Stimulated activated CD8-positive, alpha-beta memory T cell treated with anti-CD3 and anti-CD28 coated beads, Interleukin-4, amount 100 ng/mL, for 4 hours (primary cell): Measurements from ENCODE around the gene RNU1-3.
"Not testable (repeated sequence)": the region's sequence is repeated elsewhere in the genome, so short reads cannot be mapped to it uniquely, and the experiment has no call there.

Source experiments
- DNase-seq, 2 donors: peaks; one replicate each; pipeline ENCODE4 v3.0.0-alpha.2; 2020; ENCODE audit warnings: low read depth in 2 of 2, low spot score in 1 of 2

Gene RNU1-3

DNA sequence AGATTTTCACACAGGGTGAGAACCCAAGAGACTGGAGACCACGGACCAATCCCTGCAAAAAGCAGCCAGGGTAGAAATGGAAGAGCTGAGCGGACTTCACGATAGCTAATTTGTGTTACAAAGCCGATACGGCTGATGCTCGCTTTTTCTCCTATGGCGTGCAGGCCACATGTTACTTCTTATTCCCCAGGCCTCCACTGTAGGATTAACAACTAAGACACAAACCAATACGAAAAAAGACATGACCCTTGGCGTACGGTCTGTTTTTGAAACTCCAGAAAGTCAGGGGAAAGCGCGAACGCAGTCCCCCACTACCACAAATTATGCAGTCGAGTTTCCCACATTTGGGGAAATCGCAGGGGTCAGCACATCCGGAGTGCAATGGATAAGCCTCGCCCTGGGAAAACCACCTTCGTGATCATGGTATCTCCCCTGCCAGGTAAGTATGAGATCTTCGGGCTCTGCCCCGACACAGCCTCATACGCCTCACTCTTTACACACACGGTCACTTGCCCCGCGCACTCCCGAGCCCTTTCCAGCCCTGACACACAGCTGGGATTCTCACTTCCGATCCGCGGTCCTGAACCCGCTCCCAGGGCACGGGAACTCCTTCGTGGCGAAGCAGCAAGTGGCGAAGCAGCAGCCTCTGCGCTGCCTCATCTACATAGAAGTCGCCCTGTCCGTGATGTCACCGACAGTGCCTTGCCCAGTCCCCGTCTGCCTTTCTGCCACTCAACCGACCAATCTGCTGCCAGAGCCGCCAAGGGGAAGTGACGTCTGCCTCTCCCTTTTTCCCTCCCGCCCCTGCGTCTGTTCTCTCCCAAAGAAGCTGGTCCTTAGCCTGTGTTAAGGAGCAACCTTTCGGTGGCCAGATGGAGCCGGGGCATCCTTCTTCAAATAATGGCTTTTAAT, at the start of gene RNU1-3:
Gene RNU1-3, minus strand, starts transcription at position 447 of the 912 bp plus-strand sequence.
- not testable (repeated sequence) for DNase-seq

DNA sequence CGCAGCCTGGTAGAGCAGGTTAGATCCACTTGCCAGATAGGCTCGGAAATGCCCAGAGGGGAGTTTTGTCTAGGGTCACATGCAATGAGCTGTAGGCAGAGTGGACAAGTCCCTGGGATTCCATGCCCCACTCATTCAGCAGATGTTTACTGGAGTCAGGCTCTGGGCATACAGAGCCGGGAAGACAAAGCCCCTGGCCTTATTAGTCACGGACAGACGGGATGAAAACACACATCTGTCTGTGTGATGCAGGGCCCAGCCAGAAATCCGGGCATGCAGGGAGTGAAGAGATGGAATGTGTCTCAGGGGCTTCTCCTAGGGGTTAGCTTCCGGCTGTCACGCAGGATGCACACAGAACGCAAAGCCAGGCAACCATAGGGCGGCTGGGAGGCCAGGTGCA, 46.7 kb upstream of the RNU1-3 start:
- DNase-seq, result not testable (repeated sequence)

DNA sequence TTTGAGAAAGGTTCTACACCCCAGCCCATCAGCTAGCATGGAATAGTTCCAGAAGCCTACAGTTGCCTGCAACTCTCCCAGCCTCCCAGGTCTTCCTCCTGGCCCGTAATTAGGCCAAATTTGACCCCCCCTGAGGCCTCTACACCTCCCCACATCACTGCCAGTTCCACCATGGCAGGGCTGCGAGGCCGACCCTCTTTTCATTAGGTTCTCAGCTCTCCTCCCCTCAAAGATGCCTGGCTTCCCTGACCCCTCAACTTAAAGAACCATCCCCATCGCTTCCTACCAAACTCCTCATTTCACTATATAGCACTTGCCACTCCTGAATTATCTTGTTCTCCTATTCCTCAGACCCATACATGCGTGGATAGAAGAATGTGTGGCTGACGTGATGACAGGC, 46.2 kb upstream of the RNU1-3 start:
- DNase-seq, result not testable (repeated sequence)

DNA sequence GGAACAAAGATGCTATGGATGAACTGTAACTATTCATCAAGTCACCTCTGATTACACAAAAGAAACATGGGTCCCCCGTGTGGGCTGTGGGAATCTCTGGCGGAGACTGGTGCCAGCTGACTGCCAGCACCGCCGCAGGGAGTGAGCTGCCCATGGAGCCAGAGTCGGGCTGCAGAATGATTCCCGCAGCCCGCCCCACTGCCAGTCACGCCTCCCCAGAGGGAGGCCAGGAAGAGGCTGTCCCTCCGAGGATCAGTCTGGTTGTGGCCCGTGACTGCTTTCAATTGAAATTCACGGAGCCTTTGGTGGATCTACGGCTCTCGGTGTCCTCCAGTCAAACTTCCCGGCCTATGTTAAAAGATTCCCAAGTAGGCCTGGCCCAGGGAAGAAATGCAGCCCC, 45.8 kb upstream of the RNU1-3 start:
- DNase-seq, result not testable (repeated sequence)

DNA sequence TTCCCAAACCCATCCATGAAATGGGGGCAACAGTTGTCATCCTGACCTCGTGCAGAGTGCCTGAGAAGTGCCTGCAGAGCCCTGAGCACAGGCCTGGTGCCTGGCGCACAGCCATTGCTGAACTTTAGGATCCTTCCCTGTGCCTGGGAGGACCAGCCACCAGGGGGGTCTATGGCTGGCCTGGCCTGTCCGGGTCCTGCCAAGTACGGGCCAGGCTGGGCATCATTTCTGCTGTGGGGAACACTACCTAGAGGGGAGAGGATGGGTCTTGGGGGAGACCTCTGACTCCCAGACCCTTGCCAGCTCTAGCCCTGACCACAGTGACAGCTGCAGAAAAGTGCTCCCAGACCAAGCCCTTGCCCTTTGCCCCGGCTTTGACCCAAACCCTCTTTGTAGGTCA, 45.4 kb upstream of the RNU1-3 start:
- DNase-seq, result not testable (repeated sequence)

DNA sequence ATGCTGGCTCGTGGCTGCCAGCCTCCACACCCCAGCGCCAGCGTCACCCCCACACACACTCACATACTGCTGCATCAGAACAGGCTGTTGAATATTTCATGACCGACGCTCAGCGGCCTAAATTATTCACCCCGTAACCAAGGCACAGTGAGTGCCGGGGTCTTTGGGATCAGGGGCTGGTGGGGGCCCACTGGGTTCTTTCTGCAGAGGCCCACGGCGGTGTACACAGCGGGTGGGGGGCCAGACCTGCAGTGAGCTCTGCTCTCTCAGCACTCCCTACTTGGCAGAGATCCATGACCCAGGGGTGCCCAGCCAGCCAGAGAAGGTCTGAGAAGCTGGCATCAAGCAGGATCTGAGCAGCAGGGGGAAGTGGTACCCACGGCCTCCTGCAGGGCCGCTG, 43.9 kb upstream of the RNU1-3 start:
- not testable (repeated sequence) for DNase-seq

DNA sequence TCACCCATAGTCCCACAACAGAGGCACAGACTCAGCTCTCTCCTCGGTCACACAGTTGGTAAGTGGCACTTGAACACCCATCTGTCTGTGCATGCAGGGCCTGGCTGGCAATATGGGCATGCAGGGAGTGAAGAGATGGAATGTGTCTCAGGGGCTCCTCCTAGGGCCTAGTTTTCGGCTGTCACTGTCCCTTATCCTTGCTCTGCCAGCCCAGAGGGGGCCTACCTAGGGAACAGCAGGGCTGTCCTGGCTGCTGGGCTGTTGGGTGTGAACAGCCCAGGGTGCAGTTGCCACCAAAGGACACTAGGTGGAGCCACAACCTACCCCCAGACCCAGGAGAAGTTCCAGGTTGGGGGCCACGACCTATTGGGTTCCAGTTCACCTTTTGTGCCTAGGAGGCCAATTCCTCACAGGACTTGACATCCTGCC, 42.9 kb upstream of the RNU1-3 start:
- DNase-seq, result not testable (repeated sequence)

DNA sequence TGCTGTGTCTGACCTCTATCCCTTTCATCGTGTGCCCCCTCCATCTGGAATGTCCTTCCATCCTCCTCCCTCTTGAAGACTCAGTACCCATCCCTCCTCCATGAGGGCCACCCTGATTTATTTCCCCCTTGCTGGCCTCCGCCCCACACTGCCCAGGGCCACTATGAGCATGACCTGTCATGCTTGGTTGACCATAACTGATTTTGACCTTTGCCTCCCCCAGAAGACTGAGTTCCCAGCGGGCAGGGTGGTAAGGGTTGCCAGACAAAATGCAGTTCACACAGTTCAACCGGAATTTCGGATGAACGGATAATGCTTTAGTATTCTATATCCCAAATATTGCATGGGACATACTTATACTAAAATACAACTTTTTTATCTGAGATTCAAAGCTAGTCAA, 42.0 kb upstream of the RNU1-3 start:
- DNase-seq, result not testable (repeated sequence)

DNA sequence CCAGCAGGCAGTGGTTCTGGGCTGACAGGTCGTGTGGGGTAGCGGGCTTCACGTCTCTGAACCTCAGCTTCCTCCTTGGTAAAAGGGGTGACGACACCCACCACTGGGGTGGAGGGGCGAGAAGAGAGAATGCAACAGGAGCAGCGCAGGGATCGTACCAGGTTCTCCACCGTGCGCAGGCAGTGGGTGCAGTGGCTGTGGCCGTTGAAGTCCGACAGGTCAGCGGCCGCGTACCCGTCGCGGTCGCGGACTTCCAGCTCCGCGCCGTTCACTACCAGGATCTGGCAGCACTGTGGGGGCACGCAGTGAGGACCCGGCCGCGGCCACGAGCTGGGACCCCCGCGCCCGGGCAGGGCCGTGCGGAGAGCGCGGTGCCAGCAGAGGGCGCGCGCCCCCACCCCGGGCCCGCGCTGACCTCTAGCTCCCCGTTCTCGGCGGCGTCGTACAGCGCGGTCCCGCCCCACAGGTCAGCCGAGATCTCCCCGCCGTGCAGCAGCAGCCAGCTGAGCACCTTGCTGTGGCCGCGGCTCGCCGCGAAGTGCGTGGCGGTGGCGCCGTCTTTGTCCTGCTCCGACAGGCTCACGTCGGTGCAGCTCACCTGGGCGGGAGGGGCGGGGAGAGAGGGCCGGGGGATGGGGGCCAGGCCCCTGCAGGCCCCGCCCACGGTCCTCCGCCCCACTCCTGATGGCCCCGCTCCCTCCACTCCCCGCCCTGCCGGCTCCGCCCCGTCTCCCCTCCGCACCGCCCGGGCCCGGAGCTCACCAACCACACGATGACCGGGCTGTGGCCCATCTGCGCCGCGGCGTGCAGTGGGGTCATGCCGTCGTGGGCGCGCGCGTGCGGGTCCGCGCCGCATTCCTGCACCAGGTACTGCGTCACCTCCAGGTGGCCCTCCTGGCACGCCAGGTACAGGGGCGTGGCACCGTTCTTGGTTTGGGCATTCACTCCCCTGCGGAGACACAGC, 40.7 kb upstream of the RNU1-3 start:
- DNase-seq, result not testable (repeated sequence)

DNA sequence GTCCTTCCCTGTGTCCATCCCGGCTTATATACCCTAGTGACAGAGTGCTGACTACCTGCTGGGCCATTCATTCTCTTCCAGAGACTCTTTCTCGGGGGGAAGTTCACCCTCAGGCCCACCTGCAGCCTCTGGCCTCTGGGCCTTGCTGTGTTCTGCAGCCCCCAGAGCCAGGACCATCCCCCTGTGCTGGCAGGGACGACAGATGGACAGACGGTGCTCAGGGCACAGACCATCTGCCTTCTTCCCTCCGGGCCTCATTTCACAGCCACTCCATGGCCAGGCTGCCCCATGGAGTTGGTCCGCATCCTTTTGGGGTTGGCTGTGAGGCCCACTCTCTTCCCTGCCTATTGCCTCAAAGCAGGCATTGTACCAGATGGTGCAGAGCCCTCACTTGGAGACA, 39.6 kb upstream of the RNU1-3 start:
- DNase-seq, result not testable (repeated sequence)

DNA sequence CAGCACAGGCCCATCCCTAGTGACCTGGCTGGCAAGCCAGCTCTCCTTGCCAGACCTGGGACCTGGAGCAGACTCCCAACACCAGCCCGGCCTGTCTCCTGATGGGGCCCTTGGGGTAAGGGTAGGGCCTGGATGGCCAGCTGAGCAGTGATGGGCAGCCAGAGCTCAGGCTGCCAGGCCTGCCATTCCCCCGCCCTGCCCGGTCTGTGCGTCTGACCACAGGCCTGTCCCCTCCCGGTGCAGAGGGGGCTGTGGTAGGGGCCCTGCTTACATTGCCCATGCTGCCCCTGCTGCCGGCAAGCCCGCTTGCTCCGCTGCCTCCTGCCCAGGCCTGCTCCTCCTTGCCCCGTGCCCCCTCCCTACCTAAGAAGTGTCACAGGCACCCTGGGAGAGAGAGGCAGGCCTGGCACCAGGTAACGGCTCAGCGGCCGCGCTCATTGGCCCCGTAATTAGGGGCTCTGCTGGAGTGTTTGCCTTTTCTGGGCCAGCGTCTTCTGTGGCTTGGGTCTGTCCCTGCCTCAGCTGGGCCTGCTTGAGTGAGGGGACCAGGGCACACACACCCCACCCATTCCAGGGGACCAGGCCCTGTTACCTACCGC, 37.9 kb upstream of the RNU1-3 start:
- DNase-seq, result not testable (repeated sequence)

DNA sequence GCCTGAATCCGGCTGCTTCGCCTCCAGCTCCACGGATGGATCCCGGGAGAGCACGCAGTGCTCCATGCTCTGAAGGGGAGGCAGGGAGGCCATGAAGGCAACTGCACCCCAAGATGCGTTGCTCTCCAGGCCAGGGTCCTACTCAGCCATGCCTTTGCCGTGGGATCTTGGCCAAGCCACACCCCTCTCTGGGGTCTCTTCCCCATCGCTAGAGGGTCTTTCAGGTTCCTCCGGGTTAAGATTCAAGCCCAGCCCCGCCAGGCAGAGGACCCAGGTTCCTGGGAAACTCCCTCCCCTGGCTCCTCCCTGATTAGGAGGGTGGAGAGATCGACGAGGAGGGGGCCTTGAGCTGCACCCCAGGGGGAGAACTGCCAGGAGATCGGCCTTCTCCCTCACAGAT, 37.3 kb upstream of the RNU1-3 start:
- DNase-seq, result not testable (repeated sequence)

DNA sequence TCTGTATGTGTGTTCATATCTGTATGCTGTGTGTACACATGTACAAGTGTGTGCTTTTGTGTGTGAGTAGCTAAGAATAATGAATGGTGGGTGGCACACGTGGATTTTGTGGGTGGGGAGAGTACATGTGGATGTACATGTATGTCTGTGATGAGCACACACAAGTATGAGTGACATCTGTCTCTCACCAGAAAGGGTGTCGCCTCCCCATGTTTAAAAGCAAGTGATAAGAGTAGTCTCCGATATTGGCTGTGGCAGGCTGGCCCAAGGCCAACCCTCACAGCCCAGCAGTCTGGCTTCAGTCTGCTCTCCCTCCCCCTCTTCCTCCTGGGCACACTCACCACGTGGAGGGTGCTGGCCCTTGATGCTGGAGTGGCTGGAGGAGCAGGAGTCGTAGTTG, 36.9 kb upstream of the RNU1-3 start:
- DNase-seq, result not testable (repeated sequence)

DNA sequence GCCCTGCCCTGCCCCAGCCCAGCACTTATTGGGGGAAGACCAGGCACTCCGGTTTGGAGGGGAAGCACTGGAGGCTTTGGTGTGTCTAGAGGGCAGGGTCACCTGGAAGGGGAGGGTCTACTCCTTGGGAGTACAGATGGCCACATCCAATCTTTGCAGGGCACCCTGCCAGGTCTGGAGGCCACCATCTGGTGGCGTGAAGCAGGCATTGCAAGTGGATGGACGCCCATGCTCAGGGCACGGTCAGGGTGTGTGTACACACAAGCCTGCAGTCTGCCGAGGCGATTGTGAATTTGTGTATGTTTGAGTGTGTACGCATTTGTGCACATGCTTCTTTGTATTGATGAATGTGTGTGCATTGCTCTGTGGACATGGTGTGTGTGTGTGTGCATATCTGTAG, 36.4 kb upstream of the RNU1-3 start:
- not testable (repeated sequence) for DNase-seq

DNA sequence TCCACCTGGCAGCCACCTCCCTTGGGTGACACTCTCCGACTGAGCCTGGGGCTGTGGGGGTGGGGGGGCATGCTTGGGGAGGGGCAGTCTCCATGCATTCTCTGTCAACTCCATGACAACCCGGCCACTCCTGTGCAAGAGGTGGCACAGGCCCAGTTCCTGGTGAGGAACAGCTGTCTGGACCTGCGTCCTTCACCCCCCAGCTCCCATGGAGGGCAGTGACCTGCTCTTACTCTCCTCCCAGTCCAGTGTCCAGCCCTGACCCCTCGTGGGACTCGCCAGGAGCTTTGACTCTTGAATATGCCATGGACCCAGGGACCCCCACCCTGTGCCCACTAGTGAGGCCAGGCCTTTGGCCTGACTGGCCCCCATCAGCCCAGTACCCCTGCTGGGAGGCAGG, 35.5 kb upstream of the RNU1-3 start:
- DNase-seq, result not testable (repeated sequence)

DNA sequence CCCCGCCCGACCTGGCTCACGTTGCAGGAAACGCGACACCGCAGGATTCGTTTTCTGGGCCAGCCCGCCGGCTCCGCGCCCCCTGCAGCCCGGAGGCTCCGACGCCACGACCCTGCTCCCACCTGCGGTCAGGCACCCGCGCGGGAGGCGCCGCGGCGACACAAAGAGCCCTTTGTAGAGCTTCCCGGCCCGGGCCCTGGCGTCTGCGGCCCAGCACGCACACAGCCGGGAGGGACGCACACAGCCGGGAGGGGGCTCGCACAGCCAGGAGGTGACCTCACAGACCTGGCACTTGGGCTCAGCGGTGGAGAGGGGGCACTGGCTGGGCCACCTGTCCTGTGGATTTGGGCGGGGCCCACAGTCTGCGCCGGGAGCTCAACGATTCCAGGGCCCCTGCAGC, 34.4 kb upstream of the RNU1-3 start:
- DNase-seq, result not testable (repeated sequence)

DNA sequence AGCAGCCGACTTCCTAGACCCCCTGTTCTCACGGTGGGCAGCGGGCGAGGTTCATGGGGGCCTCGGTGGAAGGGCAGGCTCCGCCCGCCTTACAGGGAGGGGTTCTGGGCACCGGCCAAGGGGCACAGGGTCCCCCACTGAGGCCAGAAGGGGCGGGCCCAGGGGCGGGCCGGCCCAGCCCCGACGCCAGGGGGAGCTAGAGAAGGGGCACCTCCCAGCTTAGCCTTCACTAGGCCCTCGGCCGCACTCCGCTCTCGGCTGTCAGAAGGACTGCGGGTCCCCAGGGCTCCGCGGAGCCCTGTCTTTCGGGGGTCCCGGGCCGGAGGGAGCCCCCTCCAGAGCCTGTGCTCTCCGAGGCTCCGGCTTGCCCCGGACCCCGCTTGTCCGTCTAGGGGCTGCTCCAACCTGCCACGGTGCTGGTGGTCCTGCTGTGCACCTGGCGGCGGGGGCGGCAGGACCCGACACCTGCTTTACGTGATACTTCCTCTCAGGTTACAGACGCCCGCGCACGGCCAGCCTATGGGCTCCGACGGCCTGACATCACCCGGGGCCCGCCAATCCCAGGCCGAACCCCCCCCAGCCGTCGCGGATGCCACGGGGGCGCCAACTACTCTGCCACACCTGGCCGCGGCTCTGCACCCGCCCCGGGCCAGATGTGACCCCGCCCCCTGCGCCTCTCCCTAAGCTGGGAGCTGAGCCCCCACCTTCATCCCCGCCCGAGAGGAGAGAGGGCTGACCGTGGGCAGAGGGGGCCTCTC, 33.6 kb upstream of the RNU1-3 start:
- DNase-seq, result not testable (repeated sequence)

DNA sequence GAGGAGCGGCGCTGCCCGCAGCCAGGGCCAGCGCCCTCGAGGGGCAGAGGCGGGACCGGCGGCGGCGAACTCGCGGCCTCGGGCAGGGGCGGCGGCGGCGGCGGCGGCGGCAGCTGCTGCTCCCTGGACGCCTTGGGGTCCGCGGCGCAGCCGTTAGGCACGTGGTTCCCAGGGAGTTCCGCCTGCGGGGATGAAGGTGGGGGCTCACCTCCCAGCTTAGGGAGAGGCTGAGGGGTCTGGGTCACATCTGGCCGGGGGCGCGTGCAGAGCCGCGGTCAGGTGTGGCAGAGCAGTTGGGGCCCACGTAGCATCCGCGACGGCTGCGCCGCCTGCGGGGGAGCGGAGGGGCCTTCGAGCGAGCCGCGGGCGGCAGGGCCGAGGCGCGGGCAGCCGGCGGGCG, 32.7 kb upstream of the RNU1-3 start:
- DNase-seq, result not testable (repeated sequence)

DNA sequence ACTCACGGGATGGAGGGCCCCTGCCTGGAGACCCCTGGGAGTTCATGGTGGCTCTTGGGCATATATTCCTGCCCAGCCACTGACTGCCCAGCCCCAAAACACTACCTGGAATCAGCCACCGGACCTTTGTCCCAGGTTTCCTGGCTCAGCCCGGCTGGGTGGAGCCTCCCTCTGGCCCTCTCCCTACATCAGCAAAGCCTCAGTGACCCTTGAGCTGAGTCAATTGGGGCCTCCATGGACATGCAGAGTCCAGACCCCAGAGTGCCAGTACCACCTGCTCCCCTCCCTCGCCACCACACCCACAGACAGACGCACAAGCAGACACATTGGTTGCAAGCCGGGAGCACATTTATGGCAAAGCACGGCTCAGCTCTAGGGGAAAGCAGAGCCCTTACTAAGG, 30.4 kb upstream of the RNU1-3 start:
- DNase-seq, result not testable (repeated sequence)

DNA sequence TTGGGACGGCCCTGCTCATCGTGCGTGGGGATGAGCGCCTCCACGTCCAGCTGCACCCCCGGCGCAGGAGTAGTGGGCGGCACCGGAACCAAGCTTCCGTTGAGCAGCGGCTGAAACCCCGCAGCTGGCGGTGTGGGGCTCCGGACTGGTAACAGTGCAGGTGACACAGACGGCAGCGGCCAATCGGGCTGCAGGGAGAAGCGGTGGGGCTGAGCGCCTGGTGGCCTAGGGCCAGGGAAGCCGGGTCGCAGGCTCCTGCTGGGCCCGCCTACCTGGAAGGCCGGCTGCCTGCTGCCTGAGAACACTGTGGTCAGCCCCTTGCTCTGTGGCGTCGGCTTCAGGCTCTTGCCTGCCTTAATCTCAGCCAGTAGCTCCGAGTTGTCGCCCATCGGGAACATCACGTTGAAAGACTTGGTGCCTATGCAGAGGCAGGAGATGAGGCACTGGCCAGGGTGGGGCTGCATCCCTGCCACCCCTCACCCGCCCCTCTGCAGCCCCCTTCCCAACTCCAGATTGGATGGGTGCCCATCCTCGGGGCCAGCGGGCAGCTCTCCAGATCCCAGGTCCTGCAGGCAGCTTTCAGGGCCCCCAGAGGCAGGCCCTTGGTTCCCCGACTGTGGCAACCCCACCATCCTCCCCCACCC, 29.9 kb upstream of the RNU1-3 start:
- DNase-seq, result not testable (repeated sequence)
